Measurements from ENCODE around the gene STK4. TPM values are rescaled to one million over a fixed set of nuclear protein-coding genes. Genes with fewer than 3 reads are reported as not detected.

Gene STK4
- total RNA-seq, 1 experiment from 2014 or later = 41.2 TPM

GRCh38 chr20:44955270-44955669, 11.0 kb upstream of the STK4 start:
- Mint-ChIP-seq H3K27me3 (ENCODE audit: low read depth) (no peaks in the 10 kb centered on the region), H3K27ac (no peak overlapping the region), H3K9me3 (no peaks in the 10 kb centered on the region), H3K36me3 (peaks cover 60% of the 10 kb centered on the region), H3K4me1 (peaks cover 17% of the 10 kb centered on the region), H3K4me3 (no peak overlapping the region)
- TF ChIP-seq CREM (CRISPR knock-in tag; IDR thresholded peaks at IDR 0.05) (no peak), ZNF281 (CRISPR knock-in tag; IDR thresholded peaks at IDR 0.05) (no peak), ZBTB43 (CRISPR knock-in tag; IDR thresholded peaks at IDR 0.05) (no peak), ZNF138 (CRISPR knock-in tag; conservative IDR thresholded peaks at IDR 0.05) (no peak), ZNF396 (CRISPR knock-in tag; IDR thresholded peaks at IDR 0.05; ENCODE audit: borderline replicate concordance) (no peak), ZBTB21 (CRISPR knock-in tag; IDR thresholded peaks at IDR 0.05; ENCODE audit: borderline replicate concordance) (no peak), EMX1 (CRISPR knock-in tag; IDR thresholded peaks at IDR 0.05) (no peak), ZNF416 (CRISPR knock-in tag; IDR thresholded peaks at IDR 0.05) (no peak), PRRX2 (CRISPR knock-in tag; IDR thresholded peaks at IDR 0.05) (no peak), ATF1 (CRISPR knock-in tag; IDR thresholded peaks at IDR 0.05) (no peak)
- TF ChIP-seq, protein P1, sequence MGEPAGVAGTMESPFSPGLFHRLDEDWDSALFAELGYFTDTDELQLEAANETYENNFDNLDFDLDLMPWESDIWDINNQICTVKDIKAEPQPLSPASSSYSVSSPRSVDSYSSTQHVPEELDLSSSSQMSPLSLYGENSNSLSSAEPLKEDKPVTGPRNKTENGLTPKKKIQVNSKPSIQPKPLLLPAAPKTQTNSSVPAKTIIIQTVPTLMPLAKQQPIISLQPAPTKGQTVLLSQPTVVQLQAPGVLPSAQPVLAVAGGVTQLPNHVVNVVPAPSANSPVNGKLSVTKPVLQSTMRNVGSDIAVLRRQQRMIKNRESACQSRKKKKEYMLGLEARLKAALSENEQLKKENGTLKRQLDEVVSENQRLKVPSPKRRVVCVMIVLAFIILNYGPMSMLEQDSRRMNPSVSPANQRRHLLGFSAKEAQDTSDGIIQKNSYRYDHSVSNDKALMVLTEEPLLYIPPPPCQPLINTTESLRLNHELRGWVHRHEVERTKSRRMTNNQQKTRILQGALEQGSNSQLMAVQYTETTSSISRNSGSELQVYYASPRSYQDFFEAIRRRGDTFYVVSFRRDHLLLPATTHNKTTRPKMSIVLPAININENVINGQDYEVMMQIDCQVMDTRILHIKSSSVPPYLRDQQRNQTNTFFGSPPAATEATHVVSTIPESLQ (CRISPR knock-in tag; IDR thresholded peaks at IDR 0.05) = no peak
- ATAC-seq = no peak
- ChIA-PET POLR2A (no interaction called here), CTCF (no interaction called here)
- DNase-seq (ENCODE audit: low spot score) = no peak

- POLR2A ChIA-PET = interaction anchor here (1.5 kb wide), 1 partner anchor 15 kb away, joined by 3 read pairs; no protein-coding TSS in a partner anchor
- DNase-seq (ENCODE audit: low spot score) (no peak), ATAC-seq (no peak)
- Mint-ChIP-seq H3K27ac (no peak overlapping the region), H3K27me3 (ENCODE audit: low read depth) (peaks cover 10% of the 10 kb centered on the region), H3K4me3 (no peak overlapping the region), H3K9me3 (no peaks in the 10 kb centered on the region), H3K4me1 (peaks cover 28% of the 10 kb centered on the region), H3K36me3 (peaks cover 50% of the 10 kb centered on the region)
- CTCF ChIA-PET = no interaction called here
- TF ChIP-seq ZMAT4 (CRISPR knock-in tag; IDR thresholded peaks at IDR 0.05) = no peak
- TF ChIP-seq TP53 (CRISPR knock-in tag; IDR thresholded peaks at IDR 0.05) = no peak
- no peak for TF ChIP-seq NFATC4 (CRISPR knock-in tag; IDR thresholded peaks at IDR 0.05)
- TF ChIP-seq, protein P2, sequence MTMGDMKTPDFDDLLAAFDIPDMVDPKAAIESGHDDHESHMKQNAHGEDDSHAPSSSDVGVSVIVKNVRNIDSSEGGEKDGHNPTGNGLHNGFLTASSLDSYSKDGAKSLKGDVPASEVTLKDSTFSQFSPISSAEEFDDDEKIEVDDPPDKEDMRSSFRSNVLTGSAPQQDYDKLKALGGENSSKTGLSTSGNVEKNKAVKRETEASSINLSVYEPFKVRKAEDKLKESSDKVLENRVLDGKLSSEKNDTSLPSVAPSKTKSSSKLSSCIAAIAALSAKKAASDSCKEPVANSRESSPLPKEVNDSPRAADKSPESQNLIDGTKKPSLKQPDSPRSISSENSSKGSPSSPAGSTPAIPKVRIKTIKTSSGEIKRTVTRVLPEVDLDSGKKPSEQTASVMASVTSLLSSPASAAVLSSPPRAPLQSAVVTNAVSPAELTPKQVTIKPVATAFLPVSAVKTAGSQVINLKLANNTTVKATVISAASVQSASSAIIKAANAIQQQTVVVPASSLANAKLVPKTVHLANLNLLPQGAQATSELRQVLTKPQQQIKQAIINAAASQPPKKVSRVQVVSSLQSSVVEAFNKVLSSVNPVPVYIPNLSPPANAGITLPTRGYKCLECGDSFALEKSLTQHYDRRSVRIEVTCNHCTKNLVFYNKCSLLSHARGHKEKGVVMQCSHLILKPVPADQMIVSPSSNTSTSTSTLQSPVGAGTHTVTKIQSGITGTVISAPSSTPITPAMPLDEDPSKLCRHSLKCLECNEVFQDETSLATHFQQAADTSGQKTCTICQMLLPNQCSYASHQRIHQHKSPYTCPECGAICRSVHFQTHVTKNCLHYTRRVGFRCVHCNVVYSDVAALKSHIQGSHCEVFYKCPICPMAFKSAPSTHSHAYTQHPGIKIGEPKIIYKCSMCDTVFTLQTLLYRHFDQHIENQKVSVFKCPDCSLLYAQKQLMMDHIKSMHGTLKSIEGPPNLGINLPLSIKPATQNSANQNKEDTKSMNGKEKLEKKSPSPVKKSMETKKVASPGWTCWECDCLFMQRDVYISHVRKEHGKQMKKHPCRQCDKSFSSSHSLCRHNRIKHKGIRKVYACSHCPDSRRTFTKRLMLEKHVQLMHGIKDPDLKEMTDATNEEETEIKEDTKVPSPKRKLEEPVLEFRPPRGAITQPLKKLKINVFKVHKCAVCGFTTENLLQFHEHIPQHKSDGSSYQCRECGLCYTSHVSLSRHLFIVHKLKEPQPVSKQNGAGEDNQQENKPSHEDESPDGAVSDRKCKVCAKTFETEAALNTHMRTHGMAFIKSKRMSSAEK (CRISPR knock-in tag; IDR thresholded peaks at IDR 0.05; ENCODE audit: borderline replicate concordance) = no peak
- TF ChIP-seq FOXJ3 (CRISPR knock-in tag; IDR thresholded peaks at IDR 0.05; ENCODE audit: borderline replicate concordance) = no peak
- TF ChIP-seq RELA (CRISPR knock-in tag; IDR thresholded peaks at IDR 0.05; ENCODE audit: borderline replicate concordance) = no peak
- no peak for TF ChIP-seq NR1H2 (CRISPR knock-in tag; IDR thresholded peaks at IDR 0.05)
- no peak for TF ChIP-seq GRHL2 (CRISPR knock-in tag; IDR thresholded peaks at IDR 0.05; ENCODE audit: insufficient replicate concordance, severe bottlenecking)
- TF ChIP-seq, protein P3, sequence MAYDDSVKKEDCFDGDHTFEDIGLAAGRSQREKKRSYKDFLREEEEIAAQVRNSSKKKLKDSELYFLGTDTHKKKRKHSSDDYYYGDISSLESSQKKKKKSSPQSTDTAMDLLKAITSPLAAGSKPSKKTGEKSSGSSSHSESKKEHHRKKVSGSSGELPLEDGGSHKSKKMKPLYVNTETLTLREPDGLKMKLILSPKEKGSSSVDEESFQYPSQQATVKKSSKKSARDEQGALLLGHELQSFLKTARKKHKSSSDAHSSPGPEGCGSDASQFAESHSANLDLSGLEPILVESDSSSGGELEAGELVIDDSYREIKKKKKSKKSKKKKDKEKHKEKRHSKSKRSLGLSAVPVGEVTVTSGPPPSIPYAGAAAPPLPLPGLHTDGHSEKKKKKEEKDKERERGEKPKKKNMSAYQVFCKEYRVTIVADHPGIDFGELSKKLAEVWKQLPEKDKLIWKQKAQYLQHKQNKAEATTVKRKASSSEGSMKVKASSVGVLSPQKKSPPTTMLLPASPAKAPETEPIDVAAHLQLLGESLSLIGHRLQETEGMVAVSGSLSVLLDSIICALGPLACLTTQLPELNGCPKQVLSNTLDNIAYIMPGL (CRISPR knock-in tag; IDR thresholded peaks at IDR 0.05) = no peak
- no peak for TF ChIP-seq ZNF512 (CRISPR knock-in tag; IDR thresholded peaks at IDR 0.05; ENCODE audit: borderline replicate concordance)
Observed at GRCh38 chr20:44956410-44956809, 9.9 kb upstream of the STK4 start.
